Caco-2 (cell line): Measurements from ENCODE around the gene DLX5. TPM values are rescaled to one million over a fixed set of nuclear protein-coding genes. Genes with fewer than 3 reads are reported as not detected.
"Not testable (repeated sequence)": the region's sequence is repeated elsewhere in the genome, so short reads cannot be mapped to it uniquely, and the experiment has no call there.

Experiments
- BruUV-seq: library from RNA; stranded (reverse); fragments of 400-500 nt; replicated peaks from 2 replicates; lab custom pipeline; 2021; lab: Mats Ljungman, UMichigan
- CTCF ChIA-PET: fragments of 300-600 bp; sonication (Branson Sonifier 250); formaldehyde crosslinking; loops from one replicate; lab custom pipeline; 2022; ENCODE audit warnings: antibody characterized with exemption; lab: Charles Lee
- POLR2A ChIA-PET: fragments of 300-600 bp; sonication (Branson Sonifier 250); formaldehyde crosslinking; loops from one replicate; lab custom pipeline; 2022; ENCODE audit warnings: antibody characterized with exemption; lab: Charles Lee
- DNase-seq, 2 experiments: peaks; one replicate each; pipeline versions ENCODE4 v3.0.0 to v3.0.0-alpha.2; 2020 to 2022
- H3K27me3 ChIP-seq: replicated peaks from 2 replicates; pipeline ENCODE4 v1.6.0; 2011; ENCODE audit warnings: low read length; ENCODE audit not compliant: control insufficient read depth, insufficient read depth
- H3K36me3 ChIP-seq: 2 replicates; pipeline ENCODE4 v1.5.1; 2011; ENCODE audit warnings: low read length; ENCODE audit not compliant: control insufficient read depth, insufficient read depth
- H3K4me1 ChIP-seq: fragments of 250-450 bp; sonication (Bioruptor Pico); 2 replicates; pipeline ENCODE4 v1.5.1; 2020; ENCODE audit warnings: mild to moderate bottlenecking
- H3K4me3 ChIP-seq: 2 replicates; pipeline ENCODE4 v1.5.1; 2011; ENCODE audit warnings: low read depth, mild to moderate bottlenecking, control low read depth, low read length
- H3K9me3 ChIP-seq: fragments of 250-450 bp; sonication (Bioruptor Pico); 2 replicates; pipeline ENCODE4 v1.5.1; 2020; ENCODE audit warnings: mild to moderate bottlenecking, moderate library complexity
- H3K27ac Mint-ChIP-seq: one replicate; pipeline ENCODE4 v1.8.0; 2022; ENCODE audit warnings: mixed read lengths; ENCODE audit not compliant: unreplicated experiment
- H3K27me3 Mint-ChIP-seq: one replicate; pipeline ENCODE4 v1.8.0; 2022; ENCODE audit warnings: mixed read lengths; ENCODE audit not compliant: insufficient read depth, unreplicated experiment
- H3K36me3 Mint-ChIP-seq: one replicate; pipeline ENCODE4 v1.8.0; 2022; ENCODE audit warnings: mild to moderate bottlenecking, mixed read lengths; ENCODE audit not compliant: insufficient read depth, unreplicated experiment
- H3K4me1 Mint-ChIP-seq: one replicate; pipeline ENCODE4 v1.8.0; 2022; ENCODE audit warnings: low read depth, mixed read lengths; ENCODE audit not compliant: unreplicated experiment
- H3K4me3 Mint-ChIP-seq: one replicate; pipeline ENCODE4 v1.8.0; 2022; ENCODE audit warnings: mild to moderate bottlenecking, moderate library complexity, mixed read lengths; ENCODE audit not compliant: unreplicated experiment
- H3K9me3 Mint-ChIP-seq: one replicate; pipeline ENCODE4 v1.8.0; 2022; ENCODE audit warnings: mixed read lengths; ENCODE audit not compliant: unreplicated experiment
- CTCF ChIP-seq, 2 experiments: fragments of 200-600 bp in 1 of 2; IDR thresholded peaks; 1 replicate in 1 of 2; 2 replicates in 1 of 2; pipeline versions ENCODE4 v1.5.1 to v1.8.0; 2011 to 2022; ENCODE audit warnings: antibody characterized with exemption in 1 of 2, control low read depth in 1 of 2, inconsistent platforms in 1 of 2, low read depth in 1 of 2, low read length in 1 of 2, mild to moderate bottlenecking in 1 of 2, moderate library complexity in 1 of 2; ENCODE audit not compliant: insufficient read depth in 1 of 2, severe bottlenecking in 1 of 2, unreplicated experiment in 1 of 2
- intact Hi-C: fragments of 100-400 bp; cut with micrococcal nuclease; formaldehyde crosslinking; loops from one replicate; pipeline ENCODE4 v1.10.0; 2022; ENCODE audit not compliant: unreplicated experiment
- total RNA-seq: library from RNA; stranded (reverse); gene quantifications from 2 replicates; pipeline ENCODE4 v1.2.3, GENCODE V29; 2022

Gene DLX5
- total RNA-seq, 1 experiment from 2014 or later = not detected

GRCh38 chr7:97064020-97064419 lies 39.4 kb upstream of the DLX5 start:
- no peaks in the 10 kb centered on the region for H3K4me1 ChIP-seq
- POLR2A ChIA-PET = no interaction called here
- no peak overlapping the region for H3K4me3 ChIP-seq
- TF ChIP-seq CTCF (IDR thresholded peaks at IDR 0.05; ENCODE audit: insufficient read depth in 1 of 2, low read depth in 1 of 2, low read length in 1 of 2, severe bottlenecking in 1 of 2, unreplicated experiment in 1 of 2) = no peak
- CTCF ChIA-PET = interaction anchor here (0.7 kb wide), 1 partner anchor 217 kb away, joined by 4 read pairs; no protein-coding TSS in a partner anchor
- H3K36me3 ChIP-seq = no peaks in the 10 kb centered on the region
- intact Hi-C loops = no loop called here
- no peak for DNase-seq
- no peak overlapping the region for H3K27ac Mint-ChIP-seq
- no TSS peak for BruUV-seq
- H3K9me3 ChIP-seq = 0 out of 2 replicates have a peak, but pooled peaks cover 3% of the 10 kb centered on the region
- H3K27me3 Mint-ChIP-seq = peaks cover 11% of the 10 kb centered on the region
- no peaks in the 10 kb centered on the region for H3K27me3 ChIP-seq
- no peaks in the 10 kb centered on the region for H3K36me3 Mint-ChIP-seq
- peaks cover 6% of the 10 kb centered on the region for H3K9me3 Mint-ChIP-seq
- no peaks in the 10 kb centered on the region for H3K4me1 Mint-ChIP-seq
- no peak overlapping the region for H3K4me3 Mint-ChIP-seq

GRCh38 chr7:97043281-97043680 lies 18.6 kb upstream of the DLX5 start:
- no peak for TF ChIP-seq CTCF (IDR thresholded peaks at IDR 0.05; ENCODE audit: insufficient read depth in 1 of 2, low read depth in 1 of 2, low read length in 1 of 2, severe bottlenecking in 1 of 2, unreplicated experiment in 1 of 2)
- Mint-ChIP-seq H3K36me3 (no peaks in the 10 kb centered on the region), H3K4me3 (no peak overlapping the region), H3K9me3 (no peaks in the 10 kb centered on the region), H3K27ac (no peak overlapping the region), H3K4me1 (no peaks in the 10 kb centered on the region), H3K27me3 (peaks cover 10% of the 10 kb centered on the region)
- no TSS peak for BruUV-seq
- POLR2A ChIA-PET = no interaction called here
- CTCF ChIA-PET = no interaction called here
- Histone ChIP-seq H3K4me3 (no peak overlapping the region), H3K27me3 (no peaks in the 10 kb centered on the region), H3K4me1 (no peaks in the 10 kb centered on the region), H3K9me3 (no peaks in the 10 kb centered on the region), H3K36me3 (no peaks in the 10 kb centered on the region)
- no peak for DNase-seq
- intact Hi-C loops = no loop called here

- ChIA-PET POLR2A (no interaction called here), CTCF (interaction anchor here (0.5 to 0.6 kb wide), 2 partner anchors 246 to 792 kb away, joined by 3 to 4 read pairs; no protein-coding TSS in a partner anchor)
- Histone ChIP-seq H3K4me3 (no peak overlapping the region), H3K27me3 (no peaks in the 10 kb centered on the region), H3K36me3 (no peaks in the 10 kb centered on the region), H3K4me1 (no peaks in the 10 kb centered on the region), H3K9me3 (no peaks in the 10 kb centered on the region)
- no TSS peak for BruUV-seq
- no peak for DNase-seq
- Mint-ChIP-seq H3K27me3 (peaks cover 10% of the 10 kb centered on the region), H3K4me1 (no peaks in the 10 kb centered on the region), H3K36me3 (no peaks in the 10 kb centered on the region), H3K27ac (no peak overlapping the region), H3K9me3 (no peaks in the 10 kb centered on the region), H3K4me3 (no peak overlapping the region)
- intact Hi-C loops = no loop called here
- no peak for TF ChIP-seq CTCF (IDR thresholded peaks at IDR 0.05; ENCODE audit: insufficient read depth in 1 of 2, low read depth in 1 of 2, low read length in 1 of 2, severe bottlenecking in 1 of 2, unreplicated experiment in 1 of 2)
These were observed 14.9 kb upstream of the DLX5 start for GRCh38 chr7:97039374-97040065.

- H3K27me3 Mint-ChIP-seq, H3K4me3 ChIP-seq, H3K9me3 Mint-ChIP-seq, H3K27ac Mint-ChIP-seq, H3K9me3 ChIP-seq, H3K4me1 ChIP-seq, intact Hi-C loops, POLR2A ChIA-PET, H3K36me3 Mint-ChIP-seq, H3K4me1 Mint-ChIP-seq, H3K36me3 ChIP-seq, DNase-seq, H3K4me3 Mint-ChIP-seq, H3K27me3 ChIP-seq, BruUV-seq: not testable (repeated sequence)
- CTCF ChIA-PET = interaction anchor here (1.4 kb wide), 1 partner anchor 10 kb away, joined by 3 read pairs; the partner anchor contains the start of gene DLX5
These were observed 9.7 kb upstream of the DLX5 start for GRCh38 chr7:97034213-97034852.
